Stimulated activated CD8-positive, alpha-beta memory T cell treated with anti-CD3 and anti-CD28 coated beads, Interleukin-7, amount 100 ng/mL, for 1 hour (primary cell): ENCODE results near the gene ABCB9.

ENCODE experiments used
- DNase-seq, 2 donors: peaks; one replicate each; pipeline ENCODE4 v3.0.0-alpha.2; 2020; ENCODE audit warnings: low read depth in 2 of 2

Gene ABCB9

GRCh38 chr12:122994781-122995502 lies 28.7 kb upstream of the ABCB9 start:
- no peak for DNase-seq

- no peak for DNase-seq
These were observed 27.9 kb upstream of the ABCB9 start for GRCh38 chr12:122994140-122994675.

GRCh38 chr12:122992386-122992785 lies 26.1 kb upstream of the ABCB9 start:
- DNase-seq, result no peak

- DNase-seq, result no peak
These were observed 25.5 kb upstream of the ABCB9 start for GRCh38 chr12:122991623-122992275.

GRCh38 chr12:122990961-122991622 lies 24.8 kb upstream of the ABCB9 start:
- DNase-seq, result no peak

- no peak for DNase-seq
These were observed 24.3 kb upstream of the ABCB9 start for GRCh38 chr12:122990561-122990960.

GRCh38 chr12:122989874-122990419 lies 23.7 kb upstream of the ABCB9 start:
- no peak for DNase-seq

GRCh38 chr12:122989225-122989839 lies 23.1 kb upstream of the ABCB9 start:
- no peak for DNase-seq

GRCh38 chr12:122988612-122989212 lies 22.4 kb upstream of the ABCB9 start:
- DNase-seq, result no peak

GRCh38 chr12:122988036-122988435 lies 21.8 kb upstream of the ABCB9 start:
- DNase-seq, result no peak

- DNase-seq, result no peak
These were observed 21.1 kb upstream of the ABCB9 start for GRCh38 chr12:122987086-122987951.

GRCh38 chr12:122986258-122986871 lies 20.1 kb upstream of the ABCB9 start:
- DNase-seq, result no peak

GRCh38 chr12:122985338-122986257 lies 19.3 kb upstream of the ABCB9 start:
- no peak for DNase-seq

- DNase-seq, result no peak
These were observed 18.5 kb upstream of the ABCB9 start for GRCh38 chr12:122984612-122985337.

GRCh38 chr12:122983789-122984515 lies 17.7 kb upstream of the ABCB9 start:
- no peak for DNase-seq

GRCh38 chr12:122982963-122983788 lies 16.9 kb upstream of the ABCB9 start:
- no peak for DNase-seq

GRCh38 chr12:122982477-122982815 lies 16.2 kb upstream of the ABCB9 start:
- no peak for DNase-seq
